GM19099 (cell line): ENCODE measurements around the gene LZIC.

Source experiments
- POLR2A ChIP-seq: IDR thresholded peaks from 3 replicates; pipeline ENCODE4 v1.6.1; 2011; ENCODE audit warnings: low read depth; ENCODE audit not compliant: insufficient read length; ENCODE audit errors: extremely low read depth

Gene LZIC

DNA sequence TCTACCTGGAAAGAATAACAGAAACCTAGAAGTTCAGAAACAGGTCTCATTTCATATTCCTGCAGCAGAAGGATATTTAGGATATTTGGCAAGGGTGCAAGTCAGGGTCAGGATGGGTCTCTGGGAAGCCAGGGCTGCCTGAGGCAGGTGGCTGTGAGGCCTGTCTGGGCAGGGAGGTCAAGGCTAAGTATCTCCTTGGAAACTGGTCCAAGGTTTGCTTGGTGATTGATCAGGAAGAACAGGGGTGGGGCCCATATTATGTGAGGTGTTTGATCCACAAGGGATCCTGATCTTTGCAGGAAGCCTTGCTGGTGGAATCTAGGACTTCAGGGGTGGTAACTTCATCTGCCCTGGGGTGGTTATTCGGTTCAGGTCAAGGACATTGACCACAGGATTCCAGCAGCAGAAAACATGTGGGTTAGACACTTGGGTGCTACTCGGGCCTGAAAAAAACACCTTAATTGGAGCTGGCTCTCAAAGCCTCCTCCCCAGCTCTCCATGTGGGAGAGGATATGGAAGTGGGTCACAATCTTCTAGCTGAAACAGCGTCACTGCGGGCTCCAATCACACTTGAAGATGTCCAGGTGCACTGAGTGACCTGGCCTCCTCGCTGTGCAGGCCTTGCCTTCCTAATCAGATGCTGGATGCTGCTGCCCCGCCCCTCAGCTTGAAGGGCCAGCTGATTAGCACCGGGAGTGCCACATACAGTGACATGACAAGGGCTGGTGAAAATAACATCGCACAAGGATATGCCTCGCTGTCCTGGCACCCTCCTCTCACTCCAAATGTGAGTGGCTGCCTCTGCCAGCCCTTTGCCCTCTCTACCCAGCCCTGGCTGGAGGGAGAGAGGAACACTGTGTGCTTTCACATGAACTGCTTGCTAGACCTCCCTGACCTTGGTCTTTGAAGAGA lies 41.8 kb downstream of the LZIC start:
- TF ChIP-seq POLR2A = no peak

DNA sequence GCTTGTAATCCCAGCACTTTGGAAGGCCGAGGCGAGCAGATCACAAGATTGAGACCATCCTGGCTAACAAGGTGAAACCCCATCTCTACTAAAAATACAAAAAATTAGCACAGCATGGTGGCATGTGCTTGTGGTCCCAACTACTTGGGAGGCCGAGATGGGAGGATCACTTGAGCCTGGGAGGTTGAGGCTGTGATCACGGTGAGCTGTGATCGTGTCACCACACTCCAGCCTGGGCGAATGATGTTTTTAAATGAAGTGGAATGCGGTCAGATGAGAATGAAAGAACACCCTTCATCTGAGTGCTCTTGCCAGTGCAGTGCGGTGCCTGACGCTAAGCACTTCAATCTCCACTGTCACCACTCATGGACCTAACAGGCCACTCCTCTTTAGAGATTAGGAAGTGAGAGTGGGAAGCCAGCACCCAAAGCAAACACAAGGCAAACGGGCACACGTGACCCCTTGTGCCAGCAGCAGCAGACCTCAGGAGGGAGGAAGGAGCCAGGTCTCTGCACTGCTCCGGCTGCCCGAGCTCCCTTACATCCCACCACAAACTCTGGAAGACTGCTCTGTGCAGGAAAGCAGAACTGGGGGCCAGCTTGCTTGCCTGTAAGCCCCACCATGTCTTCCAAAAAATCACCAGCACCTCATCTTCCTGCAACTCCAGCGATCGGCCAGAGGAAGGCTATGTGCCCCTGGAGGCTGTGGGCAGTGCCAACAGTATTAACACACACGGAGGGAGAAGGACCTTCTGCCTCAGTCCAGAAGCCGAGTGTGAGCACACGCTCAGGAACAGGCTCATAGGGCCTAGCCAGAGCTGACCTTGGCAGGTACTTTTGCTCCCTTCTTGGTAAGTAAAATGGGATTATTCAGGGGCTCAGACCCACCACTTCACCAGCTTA lies 42.8 kb downstream of the LZIC start:
- TF ChIP-seq POLR2A = no peak

DNA sequence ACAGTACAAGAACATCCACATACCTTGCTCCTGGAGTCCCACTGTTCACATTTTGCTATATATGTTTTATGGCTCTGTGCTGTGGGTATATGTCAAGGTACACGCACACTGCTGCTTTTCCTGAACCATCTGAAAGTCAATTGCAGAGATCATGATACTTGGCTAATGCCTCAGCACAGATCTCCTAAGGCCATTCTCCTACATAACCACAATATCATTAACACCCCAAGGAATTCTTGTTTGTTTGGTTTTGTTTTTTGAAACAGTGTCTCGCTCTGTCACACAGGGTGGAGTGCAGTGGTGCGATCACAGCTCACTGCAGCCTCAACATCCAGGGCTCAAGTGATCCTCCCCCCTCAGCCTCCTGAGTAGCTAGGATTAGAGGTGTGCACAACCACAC lies 49.1 kb downstream of the LZIC start:
- no peak for TF ChIP-seq POLR2A

DNA sequence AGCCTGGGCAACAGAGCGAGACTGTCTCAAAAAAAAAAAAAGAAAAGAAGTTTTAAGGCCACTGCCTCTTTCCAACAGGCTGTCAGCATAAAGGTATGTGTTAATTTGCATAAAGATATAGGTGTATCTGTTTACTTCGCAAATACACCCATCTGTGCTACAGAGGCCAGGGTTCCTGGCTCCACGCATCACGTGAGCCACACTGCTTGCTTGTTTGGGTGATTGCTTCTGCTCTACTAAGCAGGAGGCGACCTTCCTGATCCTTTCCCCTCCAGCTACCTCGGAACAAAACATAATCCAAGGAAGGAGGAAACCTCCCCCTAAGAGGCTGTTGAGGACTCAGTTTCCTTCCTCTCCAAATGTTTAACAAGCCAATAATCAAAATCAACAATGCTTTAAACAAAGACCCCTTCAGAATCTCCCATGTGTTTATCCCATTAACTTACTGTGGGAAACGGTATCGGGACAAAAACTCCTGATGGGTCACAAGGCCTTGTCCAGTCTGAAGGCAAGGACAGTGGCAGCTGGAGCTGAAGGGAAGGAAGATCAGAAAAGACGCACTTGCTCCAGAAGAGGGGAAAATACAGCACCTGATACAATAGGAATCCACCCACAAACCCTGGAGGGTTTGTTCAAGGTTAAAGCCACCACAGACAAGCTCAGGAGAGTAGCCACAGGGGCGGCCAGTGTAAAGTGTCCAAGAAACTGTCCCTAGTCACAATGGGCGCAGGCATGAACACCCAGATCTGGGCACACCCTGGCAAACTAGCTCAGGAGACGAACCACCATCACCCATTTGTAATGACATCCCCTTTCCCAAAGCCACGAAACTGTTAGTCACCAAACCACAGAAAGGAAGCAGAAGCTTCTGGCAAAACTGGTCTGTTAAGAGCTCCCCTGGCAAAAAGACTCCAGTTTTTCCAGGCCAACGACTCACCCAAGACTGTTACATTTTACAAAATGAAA lies 50.3 kb downstream of the LZIC start:
- TF ChIP-seq POLR2A = no peak

DNA sequence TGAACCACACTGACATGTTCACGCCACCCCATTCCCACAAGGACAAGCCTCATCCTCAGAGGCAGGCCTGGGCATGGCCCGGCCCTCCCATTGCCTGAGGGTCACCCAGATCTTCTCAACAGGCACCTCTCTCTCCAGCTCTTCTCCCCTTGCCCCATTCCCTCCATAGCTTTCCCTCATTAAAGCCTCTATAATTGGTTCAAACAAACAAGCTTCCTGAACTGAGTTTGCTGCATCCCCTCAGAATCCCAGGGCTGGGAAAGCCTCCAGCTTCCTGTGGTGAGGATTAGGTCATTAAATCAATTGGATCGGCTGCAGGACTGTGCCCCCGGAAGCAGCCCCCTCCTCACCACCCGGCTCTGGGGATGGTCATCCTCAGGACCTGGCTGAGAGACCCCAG lies 52.0 kb downstream of the LZIC start:
- no peak for TF ChIP-seq POLR2A

DNA sequence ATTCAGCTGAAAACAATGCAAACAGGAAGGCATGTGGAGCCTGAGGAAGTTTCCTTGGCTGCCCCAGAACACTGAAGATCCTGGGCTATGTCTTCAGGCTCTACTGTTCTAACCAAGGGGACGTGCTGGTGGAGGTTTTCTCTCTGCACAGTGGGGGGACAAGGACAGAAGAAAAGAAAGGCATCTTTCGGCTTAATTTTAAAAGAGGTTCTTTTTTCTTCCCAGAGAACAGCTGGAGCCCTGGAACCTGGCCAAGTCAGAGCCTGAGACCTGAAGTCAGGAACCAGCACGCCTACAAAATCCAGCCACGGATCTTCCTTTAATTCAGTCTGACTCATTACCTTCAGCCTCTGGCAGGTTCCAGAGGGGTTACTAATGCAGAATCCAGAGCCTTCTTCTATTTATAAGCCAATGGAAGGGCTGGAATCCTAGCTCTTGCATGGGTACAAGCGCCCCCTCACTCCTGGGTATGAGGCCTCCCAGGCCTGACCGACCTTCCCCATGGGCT lies 52.9 kb downstream of the LZIC start:
- TF ChIP-seq POLR2A = no peak

DNA sequence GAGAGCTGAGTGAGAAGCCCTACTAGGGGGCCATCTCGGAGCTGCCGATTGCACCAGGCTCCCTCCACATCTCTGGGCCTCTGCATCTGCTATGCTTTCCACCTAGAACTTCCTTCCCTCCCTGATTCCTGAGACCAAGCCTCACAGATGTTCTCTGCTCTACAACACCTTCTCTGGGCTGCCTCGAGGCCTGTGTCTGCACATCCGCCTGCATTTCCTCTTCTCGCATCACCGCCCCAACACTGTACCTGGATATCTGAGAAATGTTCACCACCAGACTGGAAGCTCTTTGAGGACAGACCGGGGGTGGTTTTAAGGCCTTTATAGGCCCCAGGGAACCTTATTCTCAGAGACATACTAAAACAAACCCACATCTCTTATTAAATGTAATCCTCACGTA lies 53.8 kb downstream of the LZIC start:
- TF ChIP-seq POLR2A = no peak

DNA sequence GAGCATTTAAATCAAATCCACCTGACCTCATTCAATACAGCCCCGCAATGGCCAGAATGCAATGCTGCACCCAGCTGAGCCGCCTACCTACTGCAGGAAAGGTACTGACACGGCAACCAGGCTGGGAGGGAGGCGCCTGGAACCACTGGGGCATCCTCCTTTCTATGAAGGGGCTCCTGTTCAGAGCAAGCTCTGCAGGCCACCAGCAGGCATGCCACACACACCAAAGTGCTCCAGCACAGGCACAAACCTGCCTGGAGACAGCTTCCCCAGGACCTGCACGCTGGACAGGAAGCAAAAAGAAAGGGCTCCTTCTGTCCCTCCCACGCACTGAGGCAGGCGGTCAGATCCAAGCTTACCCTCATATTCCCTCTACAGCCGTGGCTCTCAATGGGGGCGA lies 54.3 kb downstream of the LZIC start:
- no peak for TF ChIP-seq POLR2A

DNA sequence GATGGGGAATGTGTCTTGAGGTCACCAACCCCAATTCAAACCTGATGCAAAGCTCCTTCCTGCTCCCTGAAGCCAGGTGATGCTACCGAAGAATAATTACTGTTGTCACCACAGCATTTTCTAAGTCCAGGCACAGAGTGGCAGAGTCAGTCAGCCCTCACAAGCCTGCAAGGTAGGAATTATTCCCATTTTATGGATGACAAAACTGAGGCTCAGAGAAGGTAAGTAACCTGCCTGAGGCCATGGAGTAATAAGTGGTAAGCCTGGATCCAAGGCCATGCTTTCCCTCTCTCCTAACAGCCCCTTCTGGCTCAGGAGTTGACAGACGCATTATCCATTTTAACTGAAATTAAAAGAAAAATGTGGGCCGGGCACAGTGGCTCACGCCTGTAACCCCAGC lies 56.1 kb downstream of the LZIC start:
- no peak for TF ChIP-seq POLR2A

DNA sequence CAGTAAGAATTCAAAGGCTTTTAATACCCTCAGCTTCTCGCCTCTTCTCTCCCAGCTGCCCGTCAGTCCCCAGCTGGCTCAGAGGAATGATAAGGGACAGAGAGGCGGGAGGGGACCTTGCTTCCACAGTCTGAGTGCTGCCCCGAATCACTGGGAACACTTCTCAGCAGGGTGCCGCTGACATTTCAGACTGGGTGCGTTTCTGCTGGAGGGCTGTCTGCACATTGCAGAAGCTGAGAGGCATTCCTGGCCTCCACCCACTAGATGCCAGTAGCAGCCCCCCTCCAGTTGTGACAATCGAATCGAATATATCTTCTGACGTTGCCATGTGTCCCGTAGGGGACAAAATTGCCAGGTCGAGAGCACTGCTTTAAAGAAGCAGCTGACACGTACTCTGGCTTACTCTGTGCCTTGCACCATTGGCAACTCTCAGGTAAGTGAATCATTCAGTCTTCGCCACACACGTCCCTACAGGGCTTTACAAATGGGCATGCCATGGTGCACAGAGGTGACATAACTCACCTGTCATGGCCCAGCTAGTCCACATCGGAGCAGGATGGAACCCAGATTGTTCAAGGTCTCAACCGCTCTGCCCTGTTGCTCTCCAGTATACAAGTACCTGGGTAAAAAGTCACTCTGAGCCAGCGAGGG lies 57.0 kb downstream of the LZIC start:
- no peak for TF ChIP-seq POLR2A

DNA sequence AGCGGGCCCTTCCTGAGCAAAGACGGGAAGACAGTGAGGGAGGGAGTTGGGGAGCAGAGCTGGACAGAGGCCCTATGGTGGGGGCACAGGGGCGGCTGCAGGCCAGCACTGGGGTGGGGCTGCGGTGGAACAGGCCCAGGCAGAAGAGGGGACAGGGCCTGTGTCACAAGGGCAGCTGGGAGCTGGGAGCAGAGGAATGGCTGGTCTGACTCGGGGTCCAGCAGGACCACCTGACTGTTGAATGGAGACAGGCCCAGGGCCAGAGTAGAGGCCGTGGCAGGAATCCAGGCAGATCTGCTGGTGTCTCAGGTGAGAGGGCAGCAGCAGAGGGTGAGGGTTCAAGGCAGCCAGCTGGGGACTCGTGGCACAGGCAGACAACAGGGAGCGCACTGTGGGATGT lies 58.4 kb downstream of the LZIC start:
- no peak for TF ChIP-seq POLR2A

DNA sequence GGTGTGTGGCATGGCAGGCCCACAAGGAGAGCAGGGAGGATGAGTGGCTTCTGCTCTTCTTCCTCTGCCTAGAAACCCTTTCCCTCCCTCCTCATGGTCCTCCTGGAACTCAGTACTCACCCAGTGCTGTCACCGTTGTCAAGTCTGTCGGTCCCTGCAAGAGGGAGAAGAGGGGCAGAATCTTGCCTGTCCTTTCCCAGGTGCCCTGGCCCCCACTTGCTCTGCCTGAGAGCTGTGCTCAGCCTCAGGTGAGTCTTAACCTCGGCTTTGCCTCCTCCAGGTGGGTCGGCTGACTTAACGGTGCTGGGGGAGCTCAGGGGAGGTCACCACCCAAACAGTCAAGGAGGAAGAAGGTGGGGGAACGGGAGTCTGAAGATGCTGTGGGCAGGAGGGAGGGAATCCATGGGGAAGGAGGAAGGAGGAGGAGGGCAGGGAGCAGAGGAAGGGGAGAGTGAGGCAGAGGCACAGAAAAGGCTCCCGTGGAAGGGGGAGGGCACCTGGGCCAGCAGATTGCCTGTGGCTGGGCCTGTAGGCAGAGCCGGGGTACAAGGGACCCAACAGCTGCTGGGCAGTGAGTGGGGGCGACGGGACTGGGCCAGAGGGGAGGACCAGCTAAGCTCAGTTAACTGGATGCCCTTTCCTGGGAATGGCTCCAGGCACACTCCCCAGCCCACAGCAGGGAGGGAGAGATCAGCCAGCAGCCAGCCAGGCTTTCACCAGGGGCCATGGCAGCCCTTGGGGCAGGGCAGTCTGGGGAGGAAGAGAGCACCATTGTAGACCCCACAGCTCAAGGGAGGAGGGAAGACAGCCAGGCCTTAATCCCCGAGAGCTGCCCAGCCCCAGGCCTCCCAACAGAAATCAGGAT lies 59.4 kb downstream of the LZIC start:
- TF ChIP-seq POLR2A = no peak

DNA sequence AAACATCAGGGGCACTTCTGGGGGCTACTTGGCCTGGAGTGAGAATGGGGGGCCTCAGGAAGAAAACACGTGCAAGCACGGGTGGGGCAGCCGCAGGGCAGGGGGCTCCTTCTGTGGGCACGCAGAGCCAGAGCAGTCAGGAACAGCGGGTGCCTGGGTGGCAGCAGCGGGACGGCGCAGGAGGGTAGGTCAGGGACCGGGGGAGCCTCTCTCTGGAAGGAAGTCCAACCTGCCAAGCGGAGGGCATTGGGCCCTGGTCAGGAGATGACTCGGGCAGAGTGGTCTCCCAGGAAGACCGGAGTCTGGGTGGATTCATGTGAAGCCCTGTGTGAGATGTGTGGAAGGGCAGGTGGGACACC lies 60.3 kb downstream of the LZIC start:
- no peak for TF ChIP-seq POLR2A
